Left renal pelvis (tissue), 4 donors: Measurements from ENCODE around the gene EP400. TPM values are rescaled to one million over a fixed set of nuclear protein-coding genes. Genes with fewer than 3 reads are reported as not detected.

Experiments
- DNase-seq, 4 donors: peaks; one replicate each; pipeline ENCODE4 v3.0.0-alpha.2; 2013; ENCODE audit warnings: low read depth in 4 of 4, low spot score in 3 of 4
- polyA plus RNA-seq, 4 donors: library from polyadenylated mRNA; unstranded; fragments of 120-200 nt; gene quantifications; one replicate each; pipeline ENCODE4 v1.2.1, GENCODE V29; 2013; ENCODE audit not compliant: insufficient read length in 4 of 4

EP400 gene
- polyA plus RNA-seq, 4 donors = 31.9 to 43.0 (median 38.2) TPM

DNA sequence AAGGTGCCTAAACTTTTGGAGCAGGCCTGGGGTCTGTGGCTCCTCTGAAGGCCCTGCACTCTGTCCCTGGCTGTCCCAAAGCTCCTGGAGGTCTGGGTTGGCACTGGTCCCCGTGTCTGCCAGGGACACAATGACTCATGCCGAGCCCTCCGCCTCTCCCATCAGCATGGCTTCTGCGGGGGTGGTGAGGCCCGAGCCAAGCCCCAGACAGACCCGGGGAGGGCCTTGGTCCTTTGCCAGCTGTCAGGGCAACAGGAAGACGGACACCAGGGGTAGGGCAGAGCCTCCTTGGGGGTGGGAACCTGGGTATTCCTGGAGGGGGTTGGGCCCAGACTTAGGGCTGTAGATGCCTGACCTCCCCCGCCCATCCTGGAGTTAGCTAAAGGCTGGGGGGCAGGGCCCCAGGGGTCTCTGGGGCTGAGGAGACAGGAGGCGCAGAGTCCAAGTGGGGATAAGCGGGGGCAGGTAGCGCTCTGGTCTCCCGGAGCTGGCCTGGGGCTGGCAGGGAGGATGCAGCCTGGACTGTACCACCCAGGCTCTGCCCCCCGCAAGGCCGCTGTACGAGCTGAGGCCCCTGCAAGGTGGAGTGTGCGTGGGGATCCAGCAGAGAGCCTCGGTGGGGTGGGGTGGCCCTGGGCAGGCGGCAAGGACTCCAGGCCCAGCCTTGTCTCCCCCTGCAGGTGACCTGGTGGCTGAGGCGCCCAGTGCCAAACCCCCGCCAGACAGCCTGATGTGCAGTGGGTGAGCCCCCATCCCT lies 37.0 kb upstream of the EP400 start:
- DNase-seq = no peak

DNA sequence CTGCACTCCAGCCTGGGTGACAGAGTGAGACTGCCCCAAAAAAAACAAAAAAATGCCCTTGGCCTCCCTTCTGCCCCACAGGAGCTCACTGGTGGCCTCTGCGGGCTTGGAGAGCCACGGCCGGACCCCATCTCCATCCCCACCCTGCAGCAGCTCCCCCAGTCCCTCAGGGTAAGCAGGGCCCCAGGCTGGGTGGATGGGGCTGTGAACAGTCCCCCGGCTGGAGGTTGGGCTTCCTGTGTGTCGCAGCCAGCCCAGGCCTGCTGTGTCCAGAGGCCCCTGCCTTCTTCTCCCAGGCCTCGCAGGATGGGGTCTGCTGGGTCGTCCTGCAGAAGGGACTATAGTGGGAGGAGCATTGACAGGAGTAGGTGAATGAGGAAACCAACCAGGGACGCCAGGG lies 36.1 kb upstream of the EP400 start:
- no peak for DNase-seq

DNA sequence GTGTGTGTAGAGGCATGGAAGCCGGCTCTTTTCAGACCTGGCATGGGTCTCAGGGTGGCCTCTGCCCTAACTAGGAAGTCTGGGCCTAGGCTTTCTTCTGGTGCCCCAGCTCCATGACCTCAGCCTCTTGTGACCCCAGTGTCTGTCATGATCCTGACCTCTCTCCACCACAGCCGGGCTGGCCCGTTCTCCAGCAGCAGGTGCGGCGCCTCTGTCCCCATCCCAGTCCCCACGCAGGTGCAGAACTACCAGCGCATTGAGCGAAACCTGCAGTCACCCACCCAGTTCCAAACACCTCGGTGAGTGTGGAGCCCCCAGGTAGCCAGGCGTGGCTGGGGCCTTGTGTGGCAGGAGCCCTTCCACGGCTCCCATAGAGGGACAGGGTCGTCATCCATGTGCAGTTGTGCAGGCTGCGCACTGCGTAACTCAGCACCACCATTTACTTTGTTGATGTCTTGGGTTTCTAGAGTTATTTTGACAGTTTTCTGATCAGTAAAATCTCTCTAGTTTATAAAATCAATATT lies 35.5 kb upstream of the EP400 start:
- no peak for DNase-seq

DNA sequence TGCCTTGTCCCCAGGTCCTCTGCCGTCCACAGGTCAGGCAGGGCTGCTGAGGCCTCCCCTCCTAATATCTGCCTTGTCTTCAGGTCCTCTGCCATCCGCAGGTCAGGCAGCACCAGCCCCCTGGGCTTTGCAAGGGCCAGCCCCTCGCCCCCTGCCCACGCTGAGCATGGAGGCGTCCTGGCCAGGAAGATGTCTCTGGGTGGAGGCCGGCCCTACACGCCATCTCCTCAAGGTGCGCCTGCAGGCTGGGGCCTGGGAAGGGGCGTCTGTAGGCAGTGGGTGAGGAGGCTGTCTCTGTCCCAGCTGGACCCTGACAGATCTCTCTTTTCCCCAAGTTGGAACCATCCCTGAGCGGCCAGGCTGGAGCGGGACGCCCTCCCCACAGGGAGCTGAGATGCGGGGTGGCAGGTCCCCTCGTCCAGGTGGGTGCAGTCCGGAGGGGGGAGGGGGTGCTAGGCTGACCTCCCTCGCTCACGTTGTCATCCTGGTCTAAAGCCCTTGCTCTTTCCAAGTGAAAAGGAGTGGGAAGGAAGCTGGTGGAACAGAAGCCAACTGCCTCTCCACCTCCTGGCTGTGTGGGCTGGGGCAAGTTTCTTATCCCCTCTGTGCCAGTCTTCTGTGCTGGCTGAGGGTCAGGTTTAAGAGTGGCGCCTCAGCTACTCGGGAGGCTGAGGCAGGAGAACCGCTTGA lies 34.6 kb upstream of the EP400 start:
- DNase-seq = no peak

DNA sequence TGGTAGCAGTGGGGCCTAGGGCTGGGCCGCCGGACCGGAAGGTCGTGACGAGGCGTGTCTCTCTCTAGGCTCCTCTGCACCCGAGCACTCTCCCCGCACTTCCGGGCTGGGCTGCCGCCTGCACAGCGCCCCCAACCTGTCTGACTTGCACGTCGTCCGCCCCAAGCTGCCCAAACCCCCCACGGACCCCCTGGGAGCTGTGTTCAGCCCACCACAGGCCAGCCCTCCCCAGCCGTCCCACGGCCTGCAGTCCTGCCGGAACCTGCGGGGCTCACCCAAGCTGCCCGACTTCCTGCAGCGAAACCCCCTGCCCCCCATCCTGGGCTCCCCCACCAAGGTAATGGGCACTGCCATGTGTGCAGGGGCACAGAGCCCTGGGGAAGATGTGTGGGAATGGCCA lies 33.9 kb upstream of the EP400 start:
- no peak for DNase-seq

DNA sequence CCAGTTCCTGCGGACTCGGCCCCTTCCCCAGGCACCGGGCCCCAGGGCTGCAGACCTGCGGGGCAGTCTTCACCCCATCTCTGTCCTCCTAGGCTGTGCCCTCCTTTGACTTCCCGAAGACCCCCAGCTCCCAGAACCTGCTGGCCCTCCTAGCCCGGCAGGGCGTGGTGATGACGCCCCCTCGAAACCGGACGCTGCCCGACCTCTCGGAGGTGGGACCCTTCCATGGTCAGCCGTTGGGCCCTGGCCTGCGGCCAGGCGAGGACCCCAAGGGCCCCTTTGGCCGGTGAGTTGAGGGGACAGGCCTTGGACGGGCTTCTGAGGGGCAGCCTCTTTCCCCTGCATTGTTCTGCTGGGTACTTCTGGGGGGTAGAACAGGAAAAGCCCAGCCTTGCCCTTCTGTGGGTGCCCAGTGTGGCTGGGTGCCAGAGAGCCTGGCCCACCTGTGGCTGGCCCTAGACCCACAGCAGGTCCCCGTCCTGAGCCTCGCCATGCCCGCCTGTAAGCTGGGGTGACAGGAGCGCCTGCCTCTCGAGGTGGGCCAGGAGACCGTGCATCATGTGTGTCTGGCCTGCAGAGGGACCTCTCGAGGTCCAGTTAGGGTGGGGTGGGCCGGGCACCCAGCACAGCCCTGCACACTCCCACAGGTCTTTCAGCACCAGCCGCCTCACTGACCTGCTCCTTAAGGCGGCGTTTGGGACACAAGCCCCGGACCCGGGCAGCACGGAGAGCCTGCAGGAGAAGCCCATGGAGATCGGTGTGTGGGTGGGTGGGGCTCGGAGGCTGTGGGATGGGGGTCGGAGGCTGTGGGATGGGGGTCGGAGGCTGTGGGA lies 33.2 kb upstream of the EP400 start:
- DNase-seq = no peak

DNA sequence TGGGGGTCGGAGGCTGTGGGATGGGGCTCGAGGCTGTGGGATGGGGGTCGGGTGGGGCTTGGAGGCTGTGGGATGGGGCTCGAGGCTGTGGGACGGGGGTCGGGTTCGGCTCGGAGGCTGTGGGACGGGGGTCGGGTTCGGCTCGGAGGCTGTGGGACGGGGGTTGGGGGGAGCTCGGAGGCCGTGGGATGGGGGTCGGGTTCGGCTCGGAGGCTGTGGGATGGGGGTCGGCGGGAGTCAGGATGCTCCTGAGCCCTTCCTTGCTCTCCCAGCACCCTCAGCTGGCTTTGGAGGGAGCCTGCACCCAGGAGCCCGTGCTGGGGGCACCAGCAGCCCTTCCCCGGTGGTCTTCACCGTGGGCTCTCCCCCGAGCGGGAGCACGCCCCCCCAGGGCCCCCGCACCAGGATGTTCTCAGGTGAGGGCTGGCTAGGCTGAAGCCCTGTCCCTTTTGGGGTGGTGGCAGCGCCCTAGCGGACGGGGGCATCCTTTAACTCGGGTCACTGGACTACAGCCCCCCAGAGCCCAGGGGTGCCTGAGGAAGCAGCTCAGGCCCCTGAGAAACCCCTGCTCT lies 32.5 kb upstream of the EP400 start:
- DNase-seq = no peak

DNA sequence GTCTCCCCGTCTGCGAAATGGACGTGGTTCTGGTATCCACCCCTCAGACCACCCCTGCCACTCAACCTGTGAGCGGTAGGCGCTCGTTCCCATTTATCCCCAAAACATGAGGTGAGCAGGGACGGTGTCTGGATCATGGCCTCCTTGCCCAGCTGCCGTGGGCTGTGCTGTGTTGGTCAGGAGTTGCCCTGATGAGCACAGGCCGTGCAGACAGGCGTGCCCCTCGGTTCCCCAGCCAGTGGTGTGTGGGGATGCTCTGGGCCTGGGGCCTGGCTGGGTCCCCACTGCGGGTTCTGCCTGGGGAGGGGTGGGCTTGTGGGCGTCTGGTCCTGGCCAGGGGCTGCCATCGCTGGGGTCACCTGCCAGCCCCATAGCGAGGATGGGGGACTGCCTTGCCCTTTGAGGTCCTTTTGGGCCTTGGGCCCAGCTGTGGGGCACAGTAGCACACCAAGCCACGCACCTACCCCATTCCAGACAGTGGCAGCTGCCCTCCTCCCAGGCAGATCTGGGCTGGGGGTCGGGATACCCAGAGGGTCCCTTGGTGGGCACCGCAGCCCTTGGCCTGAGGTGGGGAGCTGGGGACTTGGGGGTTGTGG lies 31.9 kb upstream of the EP400 start:
- DNase-seq = no peak

DNA sequence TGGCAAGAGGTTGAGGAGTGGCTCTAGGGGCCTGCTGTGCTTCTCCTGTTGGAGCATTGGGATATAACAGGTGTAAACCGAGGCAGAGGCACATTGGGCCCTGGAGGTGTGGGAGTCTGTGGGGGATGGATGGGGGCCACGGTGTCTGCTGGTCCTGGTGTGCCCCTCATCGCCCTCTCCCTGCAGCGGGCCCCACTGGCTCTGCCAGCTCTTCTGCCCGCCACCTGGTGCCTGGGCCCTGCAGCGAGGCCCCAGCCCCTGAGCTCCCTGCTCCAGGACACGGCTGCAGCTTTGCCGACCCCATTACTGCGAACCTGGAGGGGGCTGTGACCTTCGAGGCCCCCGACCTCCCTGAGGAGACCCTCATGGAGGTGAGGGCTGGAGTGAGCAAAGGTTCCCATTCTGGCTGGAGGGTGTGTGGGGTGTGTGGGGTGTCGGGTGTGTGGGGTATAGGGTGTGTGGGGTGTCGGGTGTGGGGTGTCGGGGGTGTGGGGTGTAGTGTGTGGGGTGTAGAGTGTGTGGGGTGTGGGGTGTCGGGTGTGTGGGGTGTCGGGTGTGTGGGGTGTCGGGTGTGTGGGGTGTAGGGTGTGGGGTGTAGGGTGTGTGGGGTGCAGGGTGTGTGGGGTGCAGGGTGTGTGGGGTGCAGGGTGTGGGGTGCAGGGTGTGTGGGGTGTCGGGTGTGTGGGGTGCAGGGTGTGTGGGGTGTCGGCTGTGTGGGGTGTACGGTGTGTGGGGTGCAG lies 31.3 kb upstream of the EP400 start:
- DNase-seq = no peak

DNA sequence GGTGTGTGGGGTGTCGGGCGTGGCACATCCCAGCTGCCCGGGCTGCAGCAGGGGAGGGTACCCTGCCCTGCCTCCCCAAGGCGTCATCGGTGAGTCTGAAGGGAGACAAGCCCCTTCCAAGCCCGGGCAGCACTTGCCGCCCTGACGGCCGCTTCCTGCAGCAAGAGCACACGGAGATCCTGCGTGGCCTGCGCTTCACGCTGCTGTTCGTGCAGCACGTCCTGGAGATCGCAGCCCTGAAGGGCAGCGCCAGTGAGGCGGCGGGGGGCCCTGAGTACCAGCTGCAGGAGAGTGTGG lies 30.7 kb upstream of the EP400 start:
- no peak for DNase-seq

DNA sequence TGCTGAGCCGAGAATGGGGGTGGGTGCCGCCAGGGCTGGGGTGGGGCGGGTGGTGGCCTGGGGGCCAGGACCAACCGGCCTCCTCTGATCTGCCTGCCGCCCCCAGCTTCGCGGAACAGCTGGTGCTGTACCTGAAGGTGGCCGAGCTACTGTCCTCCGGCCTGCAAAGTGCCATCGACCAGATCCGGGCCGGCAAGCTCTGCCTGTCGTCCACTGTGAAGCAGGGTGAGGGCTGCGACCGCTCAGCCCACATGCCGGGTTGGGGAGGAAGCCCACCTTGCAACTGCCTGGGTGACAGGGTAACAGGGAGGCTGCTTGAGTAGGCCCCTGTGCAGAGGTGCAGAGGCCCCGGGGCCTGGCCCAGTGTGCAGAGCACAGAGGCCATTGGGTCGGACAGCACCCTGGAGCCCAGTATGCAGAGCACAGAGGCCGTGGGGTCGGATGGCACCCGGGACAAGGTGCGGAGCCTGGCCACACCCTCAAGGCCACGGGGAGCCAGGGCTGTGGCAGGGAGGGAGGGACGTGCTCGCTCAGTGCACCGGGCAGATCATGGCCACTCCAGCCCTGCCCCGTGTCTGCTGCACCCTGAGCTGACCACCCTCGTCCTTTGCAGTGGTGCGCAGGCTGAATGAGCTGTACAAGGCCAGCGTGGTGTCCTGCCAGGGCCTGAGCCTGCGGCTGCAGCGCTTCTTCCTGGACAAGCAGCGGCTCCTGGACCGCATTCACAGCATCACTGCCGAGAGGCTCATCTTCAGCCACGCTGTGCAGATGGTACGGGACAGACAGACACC lies 30.2 kb upstream of the EP400 start:
- DNase-seq = no peak

DNA sequence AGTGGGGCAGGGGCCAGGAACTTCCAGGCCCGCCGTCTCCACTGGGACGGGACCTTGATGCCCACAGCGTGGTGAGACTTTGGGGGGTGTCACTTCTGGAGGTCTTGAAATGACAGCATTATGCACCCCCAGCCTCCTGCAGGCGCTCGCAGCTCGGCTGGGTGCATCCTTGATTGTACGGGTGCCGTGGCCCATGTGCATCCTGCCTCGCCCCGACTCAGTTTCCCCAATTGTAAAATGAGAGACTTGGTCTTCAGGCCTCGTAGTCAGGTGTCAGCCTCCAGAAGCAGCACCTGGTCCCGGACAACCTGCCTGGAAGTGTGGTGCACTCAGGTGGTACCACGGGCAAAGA lies 29.6 kb upstream of the EP400 start:
- DNase-seq = no peak

DNA sequence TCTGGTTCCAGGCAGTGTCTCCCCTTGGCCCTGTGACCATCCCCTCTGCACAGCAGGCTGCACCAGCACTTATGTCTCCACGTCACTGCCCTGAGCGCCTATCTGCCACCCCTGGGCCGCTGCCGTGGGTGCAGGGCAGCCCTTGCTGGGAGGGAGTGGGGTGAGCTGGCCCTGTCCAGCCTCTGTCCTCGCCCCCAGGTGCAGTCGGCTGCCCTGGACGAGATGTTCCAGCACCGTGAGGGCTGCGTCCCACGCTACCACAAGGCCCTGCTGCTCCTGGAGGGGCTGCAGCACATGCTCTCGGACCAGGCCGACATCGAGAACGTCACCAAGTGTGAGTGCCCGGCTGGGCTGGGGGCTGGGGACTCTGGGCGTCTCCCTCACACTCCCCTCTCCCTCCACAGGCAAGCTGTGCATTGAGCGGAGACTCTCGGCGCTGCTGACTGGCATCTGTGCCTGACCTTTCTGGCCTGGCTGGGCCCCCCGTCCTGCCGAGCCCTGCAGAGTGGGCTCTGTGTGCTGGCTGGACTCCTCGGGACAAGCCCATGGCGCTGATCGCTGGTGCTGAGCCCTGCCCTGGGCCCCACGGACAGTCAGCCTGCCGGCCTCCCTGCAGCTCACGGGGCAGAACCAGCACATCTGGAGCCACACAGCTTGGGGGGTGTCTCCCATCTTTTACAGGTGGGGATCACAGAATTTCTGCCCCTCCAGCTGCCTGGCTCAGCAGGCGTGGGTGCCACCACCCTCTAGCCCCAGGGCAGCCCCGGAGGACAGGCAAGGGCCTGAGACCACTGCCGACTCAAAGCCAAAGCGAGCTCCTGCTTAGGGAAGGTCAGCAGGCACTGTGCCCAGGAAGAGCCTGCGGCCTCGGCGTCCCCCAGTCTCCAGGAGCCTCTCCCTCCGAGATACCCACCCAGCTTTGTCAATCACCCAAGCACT lies 28.6 kb upstream of the EP400 start:
- DNase-seq = no peak

DNA sequence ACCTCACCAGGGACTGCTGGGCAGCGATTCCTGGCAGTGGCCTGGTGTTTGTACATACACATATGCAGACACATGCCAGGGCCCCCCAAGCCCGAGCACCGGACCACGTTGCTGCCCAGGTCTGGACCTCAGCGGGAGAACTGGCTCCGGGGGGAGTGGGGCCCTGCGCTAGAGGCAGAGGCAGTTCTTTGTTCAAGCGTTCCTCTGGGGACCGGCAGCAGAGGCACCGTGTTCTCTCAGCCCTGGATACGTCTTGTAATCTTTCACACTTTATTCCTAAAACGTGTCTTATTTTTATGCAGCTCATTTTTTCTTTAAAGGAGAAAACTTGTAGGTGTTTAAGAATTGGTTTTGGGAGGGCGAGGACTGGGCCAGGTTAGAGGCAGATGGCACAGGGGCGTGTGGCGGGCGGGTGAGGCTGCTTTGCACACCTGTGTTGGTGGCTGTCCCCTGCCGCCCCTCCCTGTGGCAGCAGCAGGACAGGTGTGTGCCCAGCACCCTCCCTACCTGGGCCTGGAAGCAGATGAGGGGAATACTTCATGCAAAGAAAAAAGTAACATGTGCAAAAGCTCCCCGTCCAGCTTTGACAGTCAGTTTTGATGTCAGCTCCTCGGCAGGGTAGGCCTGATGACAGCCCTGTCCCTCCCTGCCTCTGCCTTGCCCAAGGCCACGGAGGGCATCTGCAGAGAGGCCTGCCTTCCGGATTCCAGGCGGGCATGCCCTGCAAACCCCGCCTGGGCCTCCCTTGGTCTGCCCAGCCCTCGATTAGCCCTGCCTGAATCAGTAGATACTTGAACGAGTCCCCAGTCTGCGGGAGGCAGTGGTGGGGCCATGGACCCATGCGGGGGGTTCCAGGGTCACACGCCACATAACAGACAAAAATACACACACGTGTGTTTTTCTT lies 27.6 kb upstream of the EP400 start:
- DNase-seq = no peak

DNA sequence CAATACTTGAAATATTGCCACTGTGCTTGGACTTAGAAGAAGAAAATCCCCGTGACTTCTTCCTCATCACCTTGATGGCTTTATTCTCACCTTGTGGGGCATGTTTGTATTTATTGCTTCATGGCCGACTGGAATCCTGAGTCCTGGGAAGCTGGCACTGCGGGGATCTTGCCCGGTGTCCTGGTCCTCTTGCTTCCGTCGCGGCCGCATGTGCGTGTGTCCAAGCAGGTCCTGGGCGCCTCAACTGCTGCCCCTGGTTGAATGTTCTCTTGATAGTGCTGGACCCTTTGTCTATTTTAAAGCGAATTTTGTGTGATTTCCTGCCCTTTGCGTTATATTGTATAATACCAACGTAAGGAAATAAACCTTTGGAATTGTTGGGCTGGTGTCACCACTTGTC lies 27.0 kb upstream of the EP400 start:
- no peak for DNase-seq

DNA sequence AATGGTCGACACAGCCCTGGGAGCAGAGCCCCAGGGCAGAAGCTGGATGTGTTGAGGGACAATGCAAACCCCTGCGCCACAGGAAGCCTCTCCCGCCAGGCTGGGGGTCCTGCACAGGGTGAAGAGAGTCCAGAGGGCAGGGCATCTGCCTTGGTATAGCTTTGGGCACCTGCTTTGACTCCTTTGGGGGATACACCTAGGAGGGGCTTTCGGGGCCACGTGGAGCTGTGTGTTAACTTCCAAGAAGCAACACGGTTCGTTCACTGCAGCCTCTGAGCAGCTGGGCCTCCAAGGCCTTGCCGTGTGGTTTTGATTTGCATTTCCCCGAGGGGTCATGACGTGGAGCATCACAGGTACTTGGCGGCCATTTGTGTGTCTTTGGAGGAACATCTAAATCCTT lies 26.5 kb upstream of the EP400 start:
- DNase-seq = no peak
